Mesenteric fat pad (tissue), 1 donor: Measurements from ENCODE around the gene TNNC1. TPM values are rescaled to one million over a fixed set of nuclear protein-coding genes. Genes with fewer than 3 reads are reported as not detected.
A peak's percentile ranks its signal among the peaks of the same experiment; 100 is the strongest.

ENCODE experiments used
- DNase-seq: peaks from one replicate; pipeline ENCODE4 v3.0.0-alpha.2; 2020; ENCODE audit warnings: low spot score
- total RNA-seq: library from RNA; stranded (reverse); fragmentation: NEBNext Ultra II Directional; extraction: Animal tissue kit (Norgen Biotek cat#: 25700); gene quantifications from one replicate; pipeline ENCODE4 v1.2.1, GENCODE V29; 2021
- donor health status: DM: yes; HTN: yes; CAD: no.

Gene TNNC1
- total RNA-seq, 1 donor from 2014 or later = not detected

DNA sequence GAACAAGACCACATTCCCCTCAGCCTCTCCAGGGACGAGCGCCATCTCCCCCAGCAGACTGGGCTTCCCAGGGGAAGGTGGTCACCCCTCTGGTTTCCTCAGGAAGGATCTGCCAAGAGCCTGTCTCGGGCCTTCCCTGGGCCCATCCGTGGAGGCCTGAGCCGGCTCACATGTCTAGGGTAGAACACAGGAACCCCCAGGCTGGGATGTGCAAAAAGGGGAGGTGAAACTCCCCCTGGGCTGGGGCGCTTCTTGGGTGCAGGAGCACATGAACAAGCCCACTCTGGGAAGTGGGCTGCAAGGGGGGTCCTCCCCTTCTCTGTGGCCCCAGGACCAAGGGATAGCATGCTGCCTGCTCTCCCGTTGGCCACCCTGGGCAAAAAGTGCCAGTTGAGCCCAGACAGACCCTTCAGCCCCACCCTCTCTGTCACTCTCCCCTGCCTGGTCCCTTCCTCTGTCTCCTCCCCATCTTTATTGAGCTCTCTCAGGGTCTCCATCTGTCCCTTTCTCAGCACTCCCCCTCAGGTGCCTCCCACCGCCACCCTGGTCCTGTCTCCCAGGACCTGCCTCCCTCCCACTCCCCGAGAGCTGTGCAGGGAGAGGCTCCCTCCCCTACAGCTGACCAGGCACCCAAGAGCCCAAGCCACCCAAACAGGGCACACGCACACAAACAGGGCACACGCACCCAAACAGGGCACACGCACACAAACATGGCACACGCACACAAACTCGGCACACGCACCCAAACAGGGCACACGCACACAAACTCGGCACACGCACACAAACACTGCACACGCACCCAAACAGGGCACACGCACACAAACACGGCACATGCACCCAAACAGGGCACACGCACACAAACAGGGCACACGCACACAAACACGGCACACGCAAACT lies 9.8 kb downstream of the TNNC1 start:
- no peak for DNase-seq

DNA sequence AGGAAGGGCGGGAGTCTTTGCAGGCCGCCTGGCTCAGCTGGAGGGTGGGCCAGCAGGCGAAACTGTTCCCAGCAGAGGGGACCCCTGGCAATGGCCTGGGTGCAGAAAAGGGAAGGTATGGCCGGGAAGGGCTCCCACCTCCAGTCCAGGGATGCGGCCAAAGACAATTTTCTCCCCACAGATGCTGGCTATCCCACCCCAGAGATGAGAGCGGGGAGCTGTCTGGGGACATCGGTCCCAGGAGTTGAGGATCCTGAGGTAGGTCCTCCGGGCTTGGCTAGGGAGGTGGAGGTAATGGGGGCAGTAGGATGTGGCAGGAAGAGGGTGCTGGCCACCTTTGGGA lies 10.6 kb downstream of the TNNC1 start:
- DNase-seq = no peak

DNA sequence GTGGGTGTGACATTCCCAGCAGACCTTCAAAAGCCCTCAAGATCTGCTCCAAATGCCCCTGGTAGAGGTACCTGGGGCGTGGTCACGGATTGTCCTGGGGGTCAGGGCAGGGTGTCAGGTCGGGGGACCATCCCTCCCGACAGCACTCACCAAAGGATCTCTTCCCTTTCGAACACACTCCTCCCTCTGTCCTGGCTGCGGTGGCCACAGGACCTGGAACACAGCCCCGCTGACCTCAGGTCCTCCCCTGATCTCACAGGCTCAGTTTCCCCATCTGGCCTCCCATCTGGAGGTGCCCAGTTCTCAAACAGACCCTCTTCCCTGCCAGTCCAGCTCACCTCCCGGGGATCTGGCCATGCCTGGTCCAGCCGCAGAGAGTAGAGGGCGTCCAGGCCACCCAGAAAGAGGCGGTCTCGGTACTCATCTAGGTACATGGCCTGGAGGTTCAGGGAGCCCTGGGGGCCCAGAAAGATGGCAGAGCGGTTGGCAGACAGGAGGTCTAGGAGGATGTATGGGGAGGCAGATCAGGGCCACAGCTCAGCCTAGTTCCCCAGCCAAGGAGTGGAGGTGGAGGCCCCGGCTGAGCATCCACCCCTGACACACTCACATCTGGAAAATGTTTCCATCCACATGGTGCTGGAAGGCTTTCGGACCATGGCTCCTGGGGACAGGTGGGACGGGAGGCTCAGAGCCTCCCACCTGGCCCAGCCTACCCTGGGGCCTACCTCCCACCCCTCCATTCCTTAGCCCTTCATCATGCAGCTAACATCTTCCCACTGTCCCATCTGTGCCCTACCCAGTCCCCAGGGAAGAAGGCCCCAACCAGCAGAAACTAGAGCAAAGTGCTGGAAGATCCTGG lies 11.2 kb downstream of the TNNC1 start:
- no peak for DNase-seq

DNA sequence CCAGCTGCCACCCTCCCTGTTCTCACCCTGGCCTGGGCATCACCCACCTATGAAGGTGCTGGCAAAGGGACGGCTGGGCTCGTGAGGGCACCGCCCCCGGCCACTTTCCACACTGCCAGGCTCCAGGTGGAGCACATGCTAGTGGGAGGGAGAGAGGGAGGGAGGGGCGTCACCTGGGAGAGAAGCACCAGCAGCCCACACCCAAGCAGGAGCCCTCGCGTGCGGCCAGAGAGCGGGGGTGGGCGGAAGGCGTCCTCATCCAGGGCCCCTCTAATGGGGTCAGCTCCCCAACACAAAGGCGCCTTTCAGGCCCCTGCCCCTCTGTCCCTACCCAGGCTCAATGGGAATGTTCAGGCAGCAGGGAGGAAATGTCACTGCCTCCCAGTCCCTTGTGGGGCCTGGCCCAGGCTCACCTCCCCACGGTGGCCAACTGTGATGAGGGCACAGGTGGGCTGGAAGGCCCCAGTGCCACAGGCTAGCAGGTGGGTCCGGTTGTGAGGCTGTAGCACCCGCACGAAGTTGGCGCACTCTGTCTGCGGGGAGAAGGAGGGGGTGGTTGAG lies 12.0 kb downstream of the TNNC1 start:
- no peak for DNase-seq

DNA sequence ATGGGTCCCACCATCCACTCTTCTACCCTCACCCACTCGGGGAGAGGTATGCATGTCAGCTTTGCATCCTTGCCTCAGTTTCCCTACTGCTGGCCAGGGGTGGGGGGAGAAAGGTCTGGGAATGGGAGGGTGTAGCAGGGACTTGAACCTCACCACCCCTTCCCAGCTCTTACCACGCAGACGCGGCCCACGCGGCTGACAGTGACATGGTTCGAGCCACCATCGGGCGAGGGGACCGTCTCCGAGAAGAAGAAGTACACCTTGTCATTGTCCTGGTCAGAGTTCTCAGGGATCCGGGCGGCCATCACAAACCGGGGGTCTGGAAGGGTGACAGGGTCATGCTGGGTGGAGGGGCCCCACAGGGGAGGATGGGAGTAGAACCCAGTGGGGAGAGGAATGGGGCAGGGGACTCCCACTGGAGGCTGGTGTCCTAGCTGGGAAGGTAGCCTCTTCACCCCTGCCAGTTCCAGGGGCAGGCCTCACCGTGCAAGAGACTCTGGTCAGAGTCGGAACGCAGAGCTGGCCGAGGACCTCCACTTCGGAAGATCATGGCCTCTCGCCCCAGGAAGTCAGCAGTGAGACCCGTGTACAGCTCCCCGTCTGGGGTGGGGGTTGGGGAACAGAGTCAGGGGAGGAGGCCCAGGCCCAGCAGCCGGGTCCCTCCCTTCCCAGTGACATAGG lies 12.6 kb downstream of the TNNC1 start:
- DNase-seq = no peak

DNA sequence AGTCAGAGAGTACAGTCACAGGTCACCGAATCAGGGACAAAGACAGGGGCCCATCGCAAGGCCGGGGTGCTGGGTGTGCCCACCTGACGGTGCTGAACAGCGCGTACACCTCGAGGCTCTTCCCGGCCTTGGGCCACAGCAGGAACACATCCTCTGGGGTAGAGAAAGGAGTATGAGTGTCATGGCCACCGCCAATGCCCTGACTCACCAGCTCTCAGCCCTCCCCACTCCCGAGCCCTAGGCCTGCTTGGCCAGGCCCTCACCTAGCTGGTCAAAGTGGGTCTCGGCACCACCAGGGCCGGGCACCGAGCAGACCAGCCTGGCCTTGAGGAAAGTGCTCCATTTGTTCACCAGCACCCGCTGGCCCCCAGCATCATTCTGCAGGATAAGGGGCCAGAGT lies 13.2 kb downstream of the TNNC1 start:
- DNase-seq = no peak

DNA sequence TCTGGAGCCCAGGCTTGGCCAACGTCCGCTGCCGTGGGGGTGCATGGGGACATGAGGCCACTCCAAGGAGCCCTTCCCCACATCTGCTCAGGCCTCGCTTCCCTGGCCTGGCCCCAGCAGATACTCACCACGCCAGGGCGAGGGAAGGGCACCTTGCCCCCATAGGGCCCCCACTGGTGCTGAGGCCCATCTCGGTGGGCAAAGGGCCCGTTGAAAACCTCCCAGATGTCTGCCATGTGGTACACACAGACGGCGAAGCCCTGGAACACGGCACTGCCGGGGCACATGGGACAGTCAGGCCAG lies 13.6 kb downstream of the TNNC1 start:
- no peak for DNase-seq

DNA sequence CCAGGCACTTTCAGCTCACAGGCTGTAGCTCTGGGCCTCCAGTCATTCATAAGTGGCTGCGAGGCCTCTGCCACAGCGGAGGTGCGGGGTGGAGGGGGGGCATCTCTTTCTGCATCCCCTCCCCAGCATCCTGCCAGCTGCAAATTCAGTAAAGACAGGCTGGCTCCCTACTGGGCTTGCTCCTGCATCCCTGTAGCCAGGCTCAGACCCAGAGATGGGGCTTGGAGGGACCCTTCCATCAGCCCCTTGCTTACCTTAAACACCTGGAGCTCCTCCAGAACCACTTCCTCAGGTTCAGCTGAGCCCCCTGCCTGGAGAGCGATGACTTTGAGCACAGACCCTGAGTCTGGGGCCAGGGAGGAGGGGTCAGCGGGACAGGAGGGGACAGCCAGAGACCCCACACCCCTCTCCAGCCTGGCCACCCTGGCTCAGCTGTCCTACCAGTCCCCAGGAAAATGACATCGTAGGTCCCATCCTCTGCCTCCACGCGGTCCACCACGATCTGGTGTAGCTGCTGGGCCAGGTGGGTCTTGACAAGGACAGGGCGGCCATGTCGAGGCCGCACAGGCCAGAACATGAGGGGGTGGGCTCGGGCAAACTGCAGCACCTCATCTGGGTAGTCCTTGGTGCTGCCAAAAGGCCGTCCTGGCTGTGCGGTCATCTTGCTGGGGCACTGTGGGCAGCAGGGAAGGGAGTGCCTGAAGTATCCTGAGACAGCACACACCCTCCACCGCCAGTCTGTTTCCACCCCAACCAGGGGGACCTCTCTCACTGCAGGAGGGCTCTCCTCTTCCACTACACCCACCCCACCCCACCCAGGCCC lies 14.2 kb downstream of the TNNC1 start:
- no peak for DNase-seq

DNA sequence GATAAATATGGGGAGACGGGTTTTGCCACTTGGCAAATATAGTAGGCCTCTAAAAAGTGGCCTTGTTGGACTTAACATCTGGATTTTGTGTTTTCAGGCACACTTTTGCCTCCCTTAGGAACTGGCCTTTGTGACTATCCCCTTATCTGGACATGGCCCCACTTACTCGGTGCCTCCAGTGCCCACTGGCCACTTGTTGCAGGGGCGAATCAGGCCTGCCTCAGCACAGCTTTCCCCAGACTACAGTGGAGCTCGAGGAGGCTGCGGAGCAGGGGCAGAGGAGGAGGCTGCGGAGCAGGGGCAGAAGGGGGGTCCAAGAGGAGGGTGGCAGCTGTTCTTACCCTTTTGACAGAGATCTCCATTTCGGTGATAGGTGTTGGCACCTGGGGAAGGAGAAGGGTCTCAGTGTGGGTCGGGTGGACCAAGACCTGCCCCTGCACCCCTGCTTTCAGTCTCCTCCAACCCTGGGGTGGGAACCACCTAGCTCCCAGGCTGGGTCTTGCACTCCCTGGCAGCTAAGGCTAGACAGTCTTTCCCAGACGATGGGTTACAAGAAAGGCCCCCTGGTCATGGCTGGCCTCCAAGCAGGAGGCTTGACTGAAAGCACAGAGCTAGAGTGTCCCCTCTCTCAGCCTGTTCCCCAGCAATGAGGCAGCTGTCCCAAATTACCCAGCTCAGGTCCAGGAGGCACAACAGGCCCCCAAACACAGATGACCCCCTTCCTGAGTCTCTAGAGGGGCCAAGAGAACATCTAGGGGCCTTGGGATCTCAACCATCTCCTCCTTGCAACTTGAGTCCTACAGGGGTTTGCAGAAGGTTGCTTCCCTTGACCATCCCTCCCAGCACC lies 15.0 kb downstream of the TNNC1 start:
- DNase-seq = no peak

DNA sequence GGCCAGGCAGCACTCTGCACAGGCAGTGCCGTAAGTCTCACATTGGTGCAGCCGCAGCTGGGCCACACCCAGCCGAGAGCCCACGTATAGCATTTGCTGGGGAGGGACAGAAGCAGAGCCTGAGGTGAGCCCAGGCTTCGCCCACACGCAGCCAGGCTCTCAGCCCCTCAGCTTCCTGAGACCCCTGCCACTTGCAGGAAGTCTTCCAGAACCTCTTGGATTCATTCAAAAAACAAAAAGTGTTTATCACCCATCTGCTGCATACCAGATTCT lies 15.8 kb downstream of the TNNC1 start:
- DNase-seq = no peak

DNA sequence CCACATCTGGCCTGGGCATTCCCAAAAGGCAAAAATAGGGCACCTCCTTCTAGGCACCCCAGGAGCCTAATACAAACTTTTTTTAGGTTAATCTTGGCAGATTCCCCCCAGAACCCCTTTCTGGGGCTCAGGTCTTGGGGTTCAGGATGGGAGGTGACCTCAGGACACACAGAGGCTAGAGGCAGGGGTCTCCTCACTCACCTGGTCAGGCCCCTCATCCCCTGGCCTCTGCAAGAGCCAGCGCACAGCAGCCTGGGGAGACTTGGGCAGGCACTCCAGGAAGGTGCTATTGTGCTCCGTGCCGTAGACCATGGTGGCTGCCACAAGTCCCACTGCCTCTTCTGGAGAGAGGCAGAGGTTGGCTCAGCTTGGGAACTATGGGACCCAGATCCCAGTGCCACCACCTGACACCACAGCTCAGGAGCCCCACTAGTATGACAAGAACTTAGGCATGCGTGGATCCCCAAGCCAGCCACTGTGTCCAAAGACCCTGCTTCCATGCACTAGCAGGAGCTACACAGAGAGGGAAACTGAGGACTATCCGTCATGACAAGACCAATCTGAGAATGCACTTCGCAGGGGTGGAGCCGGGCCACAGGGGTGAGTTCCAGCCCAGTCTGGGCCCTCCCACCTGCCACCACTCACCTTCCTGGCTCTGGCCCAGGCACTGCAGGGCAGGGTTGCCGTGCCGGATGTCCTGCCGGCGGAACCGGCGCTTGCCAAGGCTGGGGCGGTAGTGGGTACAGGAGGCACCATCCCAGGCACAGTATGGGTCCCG lies 16.3 kb downstream of the TNNC1 start:
- DNase-seq = no peak

DNA sequence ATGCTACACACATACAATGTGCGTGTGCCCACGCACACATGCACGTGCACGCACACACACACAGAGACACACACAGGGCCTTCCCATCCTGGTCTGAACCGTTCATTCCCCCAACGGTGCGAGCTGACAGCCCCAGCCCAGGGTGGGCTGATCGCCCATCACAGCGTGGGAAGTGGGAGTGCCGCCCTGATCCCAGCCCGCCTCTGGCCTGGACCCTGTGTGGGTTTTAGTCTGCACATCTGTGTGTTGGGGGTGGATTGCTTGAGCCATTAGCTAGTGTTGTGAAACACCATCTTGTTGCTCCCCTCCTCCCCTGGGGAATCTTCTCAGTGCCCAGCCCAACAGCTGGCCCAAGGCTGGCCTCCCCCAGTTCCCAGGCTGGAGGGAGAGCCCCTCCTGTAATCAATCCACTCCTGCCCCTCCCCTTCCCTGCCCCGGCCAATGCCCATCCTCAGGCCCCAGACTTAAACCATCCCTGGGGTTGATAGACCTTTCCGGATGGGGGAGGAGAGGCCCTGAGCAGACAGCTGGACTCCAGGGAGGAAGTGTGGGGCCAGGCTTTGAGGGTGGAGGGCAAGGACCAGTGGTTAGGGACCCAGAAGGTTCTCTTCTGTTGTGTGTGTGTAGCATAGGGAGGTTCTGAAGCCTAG lies 17.2 kb downstream of the TNNC1 start:
- no peak for DNase-seq

DNA sequence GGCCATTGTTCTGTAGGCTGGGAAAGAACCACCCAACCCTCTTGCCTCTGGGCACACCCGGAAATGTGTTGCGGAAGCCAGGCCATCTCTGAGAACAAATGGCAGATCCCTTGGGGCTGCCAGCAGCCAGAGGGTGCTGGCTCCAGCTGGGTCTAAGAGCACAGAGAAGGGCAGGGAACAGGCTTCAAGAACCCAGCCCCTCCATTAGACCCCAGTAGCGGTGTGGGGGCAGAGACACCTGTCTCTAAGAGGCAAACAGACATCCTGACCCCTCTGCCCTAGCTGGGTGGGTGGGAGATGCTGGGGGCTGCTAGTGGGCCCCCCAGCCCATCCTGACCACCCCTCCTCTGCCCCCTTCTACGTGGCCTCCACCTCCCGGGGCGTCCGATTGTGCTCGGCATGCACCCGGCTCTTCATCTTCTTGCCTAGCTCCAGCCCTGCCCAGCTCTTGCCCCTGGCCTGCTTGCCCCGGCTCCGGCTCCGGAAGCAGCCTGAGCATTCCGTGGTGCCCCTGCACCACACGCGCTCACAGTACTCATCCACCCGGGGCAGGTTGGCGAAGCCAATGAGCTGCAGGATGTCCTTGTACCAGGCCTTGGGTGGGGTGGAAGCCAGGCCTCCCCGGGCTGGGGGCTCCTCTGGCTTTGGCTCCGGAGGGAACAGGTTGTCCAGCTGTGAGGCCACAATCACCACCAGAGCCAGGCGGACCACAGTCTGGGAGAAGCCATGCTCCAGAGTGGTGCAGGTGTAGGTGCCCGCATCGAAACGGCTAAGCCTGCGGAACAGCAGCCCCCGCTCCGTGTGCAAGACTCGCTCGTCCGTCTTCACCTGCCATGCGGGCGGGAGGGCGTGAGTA lies 18.4 kb downstream of the TNNC1 start:
- DNase-seq = peak; percentile 71

DNA sequence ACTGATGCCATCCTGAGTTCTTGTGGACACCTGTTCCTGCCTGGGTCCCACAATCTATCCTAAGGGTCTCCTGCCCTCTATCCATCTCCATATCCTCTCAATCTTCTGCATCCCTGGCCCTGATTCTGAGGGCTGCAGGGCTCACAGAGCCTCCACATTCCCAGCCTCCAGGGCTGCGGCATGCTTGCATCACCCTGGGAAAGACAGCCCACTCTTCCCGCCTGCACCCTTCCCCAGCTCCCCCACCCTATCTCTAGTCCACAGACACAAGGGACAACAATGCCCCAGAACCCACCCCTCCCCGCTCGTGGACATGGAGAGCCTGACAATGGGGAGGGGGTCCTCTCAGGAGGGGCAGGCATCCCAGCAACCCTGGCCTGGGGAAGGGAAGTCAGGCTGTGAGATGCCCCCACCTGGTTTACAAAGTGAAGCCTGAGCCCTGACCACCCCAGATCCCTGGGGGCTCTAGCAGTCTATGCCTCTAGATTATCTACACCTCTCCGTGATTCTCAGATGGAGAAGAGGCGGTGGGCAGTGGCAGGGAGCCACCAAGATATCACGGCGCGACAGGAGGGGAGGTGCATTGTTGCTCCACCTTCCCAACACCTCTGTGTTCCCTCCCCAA lies 19.2 kb downstream of the TNNC1 start:
- DNase-seq = peak; percentile 65

DNA sequence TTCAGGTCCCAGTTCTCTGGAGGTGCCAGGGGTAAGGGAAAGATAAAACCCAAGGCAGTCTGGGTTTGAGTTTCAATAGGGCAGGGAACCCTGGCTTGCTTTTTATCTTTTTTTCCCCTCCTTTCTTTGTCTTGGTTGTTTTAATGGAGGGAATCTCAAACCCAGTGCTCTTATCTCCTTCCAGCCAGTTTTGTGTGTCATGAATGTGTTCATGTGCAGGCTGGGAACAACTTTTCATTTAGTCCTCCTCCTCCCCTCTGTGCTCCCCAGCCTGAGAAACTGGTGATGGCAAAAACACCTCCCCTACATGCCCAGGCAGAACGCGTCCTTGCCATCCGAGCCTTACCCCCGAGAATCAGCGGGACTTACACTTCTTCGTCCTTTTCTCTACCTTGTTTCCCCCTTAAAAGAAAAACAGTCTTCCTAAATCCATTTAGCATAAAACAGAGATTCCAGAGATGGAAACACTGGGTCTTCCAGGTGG lies 19.8 kb downstream of the TNNC1 start:
- DNase-seq = no peak

DNA sequence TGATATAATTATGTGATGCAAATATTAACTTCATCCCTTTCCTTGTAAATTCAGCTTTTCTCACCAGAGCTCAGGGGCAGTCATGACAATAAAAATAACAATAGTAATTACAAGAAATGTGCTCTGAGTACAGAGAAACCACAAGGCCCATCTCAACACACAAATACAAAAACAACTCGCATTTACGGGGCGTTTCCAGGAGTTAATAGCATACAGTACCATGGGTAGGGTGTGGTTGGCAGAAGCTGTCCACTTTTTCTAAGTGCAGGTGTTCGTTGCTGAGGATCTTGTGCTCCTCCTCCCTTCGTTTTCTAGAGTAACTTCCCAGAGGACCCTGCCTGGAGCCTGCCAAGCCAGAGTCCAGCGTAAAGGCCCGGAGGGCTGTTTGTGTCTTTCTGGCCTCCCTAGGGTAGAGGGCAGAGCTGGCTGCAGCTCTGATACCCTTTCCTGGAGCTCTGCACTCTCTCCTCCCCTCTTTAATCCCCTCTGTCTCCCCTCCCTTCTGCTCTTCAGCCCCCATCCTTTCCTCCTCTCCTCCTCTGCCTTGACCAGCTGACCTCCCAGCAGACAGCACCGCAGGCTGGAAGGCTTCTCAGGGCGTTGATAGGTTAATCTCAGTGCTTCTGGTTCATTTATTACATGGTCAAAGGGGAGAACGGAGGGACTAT lies 20.4 kb downstream of the TNNC1 start:
- DNase-seq = peak; percentile 49

DNA sequence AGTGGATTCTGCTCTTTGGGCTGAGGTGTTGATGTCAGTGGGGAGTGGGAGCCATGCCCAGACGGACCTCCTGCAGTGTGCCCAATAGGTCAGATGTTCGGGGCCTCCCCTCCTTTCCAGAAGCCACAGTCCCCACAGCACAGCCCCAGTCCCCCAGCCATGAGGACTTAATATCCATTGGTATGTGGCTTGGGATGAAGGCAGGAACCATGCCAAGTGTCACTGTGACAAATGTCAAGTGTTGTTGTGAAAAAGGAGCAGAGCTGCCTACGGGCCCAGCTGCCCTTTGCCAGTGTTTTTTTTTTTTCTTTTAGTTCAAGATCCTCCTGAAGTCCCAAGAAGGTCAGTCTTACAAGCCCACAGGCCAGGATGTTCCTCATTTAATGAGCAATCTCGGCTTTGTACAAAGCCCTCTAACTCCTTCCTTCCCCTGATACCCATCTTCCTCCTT lies 21.1 kb downstream of the TNNC1 start:
- peak; percentile 88 for DNase-seq
